ENCODE measurements around the gene PAK4.
"Not testable (repeated sequence)": the region's sequence is repeated elsewhere in the genome, so short reads cannot be mapped to it uniquely, and the experiment has no call there.

PAK4 gene

GRCh38 chr19:39130337-39131254 is 5.0 kb downstream of the PAK4 start:
- DNase-seq (ENCODE audit: low read depth): no peak

DNA sequence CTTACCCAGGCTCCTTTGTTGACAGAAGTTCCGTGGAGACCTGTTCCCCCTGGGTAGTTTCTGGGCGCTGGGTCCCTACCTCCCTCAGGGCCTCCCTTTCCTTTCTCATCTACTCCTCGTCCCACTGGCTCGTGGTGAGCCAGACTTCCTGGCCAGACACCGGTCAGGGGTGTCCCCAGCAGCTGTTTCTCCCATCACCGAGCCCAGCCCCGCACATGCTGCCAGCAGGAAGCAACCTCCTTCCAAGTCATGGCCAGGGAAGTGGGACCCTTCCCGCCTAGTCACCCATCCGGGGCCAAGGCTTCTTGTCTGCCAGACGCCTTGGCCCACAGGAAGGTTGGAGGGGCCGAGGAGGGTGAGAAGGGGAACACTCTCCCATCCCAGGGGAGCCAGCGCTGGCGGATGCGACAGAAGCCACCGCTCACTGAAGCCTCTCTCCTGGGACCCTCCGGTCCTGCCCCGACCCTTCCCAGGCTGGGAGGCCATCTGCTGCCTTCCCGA is 5.7 kb downstream of the PAK4 start:
- no peak for DNase-seq (ENCODE audit: low read depth)

GRCh38 chr19:39132344-39132969 is 6.9 kb downstream of the PAK4 start:
- no peak for DNase-seq (ENCODE audit: low read depth)

GRCh38 chr19:39133431-39134270 is 8.1 kb downstream of the PAK4 start:
- DNase-seq (ENCODE audit: low read depth): no peak

DNA sequence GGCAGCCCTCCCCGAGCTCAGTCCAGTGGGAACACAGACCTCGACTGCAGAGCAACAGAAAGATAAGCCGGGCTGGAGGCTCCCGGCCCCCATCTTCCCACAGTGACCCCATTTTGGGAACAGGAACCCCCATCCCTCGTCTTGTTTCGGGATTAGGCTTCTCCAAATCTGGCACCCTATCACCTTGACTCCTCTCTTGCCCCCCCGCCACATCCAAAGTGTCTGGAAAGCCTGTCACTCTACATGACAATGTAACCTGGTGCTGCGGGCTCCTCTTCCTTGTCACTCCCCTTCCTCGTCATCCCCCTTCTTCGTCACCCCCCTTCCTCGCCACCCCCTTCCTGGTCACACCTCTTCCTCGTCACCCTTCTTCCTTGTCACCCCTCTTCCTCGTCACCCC is 10.1 kb downstream of the PAK4 start:
- no peak for DNase-seq (ENCODE audit: low read depth)

- no peak for DNase-seq (ENCODE audit: low read depth)
Observed at GRCh38 chr19:39136225-39136940, 10.8 kb downstream of the PAK4 start.

DNA sequence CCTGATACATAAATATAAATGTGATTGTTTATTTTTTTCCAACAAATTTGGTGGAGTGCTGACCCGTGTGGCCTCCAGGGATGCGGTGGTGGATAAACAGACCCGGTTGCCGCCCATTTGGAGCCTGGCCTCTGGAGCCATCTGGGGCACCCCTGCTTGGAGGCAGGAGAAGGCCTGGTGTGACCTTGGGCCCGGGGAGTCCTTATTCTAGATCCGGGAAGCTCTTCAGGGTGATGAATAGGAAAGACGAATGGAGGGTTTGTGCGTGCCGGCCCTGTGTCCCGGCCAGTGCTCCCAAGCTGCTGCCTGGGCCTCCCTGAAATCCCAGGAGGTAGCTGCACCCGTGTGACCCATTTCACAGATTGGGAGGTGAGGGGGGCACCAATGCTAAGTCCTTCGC is 11.5 kb downstream of the PAK4 start:
- DNase-seq (ENCODE audit: low read depth): no peak

DNA sequence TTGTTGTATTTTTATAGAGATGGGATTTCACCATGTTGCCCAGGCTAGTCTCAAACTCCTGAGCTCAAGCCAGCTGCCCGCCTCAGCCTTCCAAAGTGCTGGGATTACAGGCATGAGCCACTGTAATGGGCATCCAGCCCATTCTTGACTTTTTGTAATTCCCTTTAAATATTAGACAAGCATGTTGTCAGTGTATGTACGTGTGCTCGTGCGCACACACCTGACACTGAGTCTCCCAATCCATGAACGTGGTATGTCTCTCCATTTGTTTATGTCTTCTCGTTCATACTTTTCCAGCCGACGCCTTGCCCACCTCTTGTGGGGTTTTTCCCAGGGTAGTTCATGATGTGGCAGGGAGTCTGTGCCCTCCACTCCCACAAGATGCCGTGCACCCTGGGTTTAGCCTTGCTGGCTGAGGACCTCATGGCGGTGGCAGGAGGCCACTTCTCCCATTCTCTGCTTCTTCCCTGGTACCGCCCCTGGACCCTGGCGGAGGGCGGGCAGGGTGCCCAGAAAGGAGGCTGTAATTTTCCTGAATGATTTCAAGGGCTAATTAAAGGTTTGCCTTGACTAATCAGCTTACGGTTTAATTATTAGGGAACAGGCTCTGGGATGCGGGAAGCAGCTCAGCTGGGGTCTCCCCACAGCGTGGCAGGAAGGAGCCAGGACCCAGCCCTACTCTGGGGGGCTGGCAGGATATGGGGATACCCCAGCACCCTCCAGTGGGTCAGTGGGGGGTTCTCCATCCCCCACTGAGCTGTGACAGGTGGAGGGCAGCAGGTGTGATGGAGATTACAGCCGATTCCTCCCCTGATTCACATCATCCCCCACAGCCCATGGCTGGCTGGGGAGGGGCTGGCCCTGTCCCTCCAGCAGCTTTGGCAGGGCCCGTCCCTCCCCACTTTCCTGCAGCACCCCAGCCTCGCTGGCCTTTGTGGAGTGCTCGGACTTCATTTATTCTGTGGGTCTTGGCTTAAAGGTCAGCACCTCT is 12.9 kb downstream of the PAK4 start:
- DNase-seq (ENCODE audit: low read depth): no peak

- DNase-seq (ENCODE audit: low read depth): no peak
Observed at GRCh38 chr19:39139305-39139874, 13.8 kb downstream of the PAK4 start.

GRCh38 chr19:39139971-39140453 is 14.4 kb downstream of the PAK4 start:
- DNase-seq (ENCODE audit: low read depth): no peak

- no peak for DNase-seq (ENCODE audit: low read depth)
Observed at GRCh38 chr19:39140594-39140993, 15.0 kb downstream of the PAK4 start.

- no peak for DNase-seq (ENCODE audit: low read depth)
Observed at GRCh38 chr19:39141929-39142328, 16.3 kb downstream of the PAK4 start.

DNA sequence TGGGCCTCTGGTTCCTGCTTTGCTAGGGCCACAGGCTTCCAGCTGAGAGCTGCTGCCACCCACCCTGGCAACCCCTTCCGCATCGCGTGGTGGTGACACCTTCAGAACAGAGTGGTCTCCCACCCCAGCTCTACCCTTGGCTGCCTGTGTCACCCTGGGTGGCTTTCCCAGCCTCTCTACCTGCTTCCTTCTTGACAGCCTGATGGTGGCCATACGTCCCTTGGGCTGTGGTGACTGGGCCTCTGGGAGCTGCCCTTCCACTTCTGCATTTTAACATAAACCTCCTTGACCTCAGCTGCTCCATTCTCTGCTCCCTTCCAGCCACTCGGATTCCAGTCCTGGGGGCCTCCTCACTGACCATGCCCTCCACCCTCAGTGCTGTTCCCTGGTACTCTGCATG is 17.0 kb downstream of the PAK4 start:
- DNase-seq (ENCODE audit: low read depth): no peak

DNA sequence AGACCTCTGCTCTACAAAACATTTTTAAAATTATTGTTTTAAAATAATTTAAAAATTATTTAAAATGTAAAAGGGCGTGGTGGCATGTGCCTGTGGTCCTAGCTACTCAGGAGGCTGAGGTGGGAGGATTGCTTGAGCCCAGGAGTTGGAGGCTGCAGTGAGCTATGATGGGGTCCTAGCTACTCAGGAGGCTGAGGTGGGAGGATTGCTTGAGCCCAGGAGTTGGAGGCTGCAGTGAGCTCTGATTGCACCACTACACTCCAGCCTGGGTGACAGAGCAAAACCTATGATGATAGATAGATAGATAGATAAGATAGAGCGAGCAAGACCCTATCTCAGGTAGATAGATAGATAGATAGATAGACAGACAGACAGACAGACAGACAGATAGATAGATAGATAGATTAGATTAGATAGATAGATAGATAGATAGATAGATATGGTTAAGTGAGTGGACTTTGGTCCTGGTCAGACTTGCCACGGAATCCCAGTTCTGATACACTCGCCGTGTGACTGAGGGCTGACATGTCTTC is 18.2 kb downstream of the PAK4 start:
- DNase-seq (ENCODE audit: low read depth): not testable (repeated sequence)

DNA sequence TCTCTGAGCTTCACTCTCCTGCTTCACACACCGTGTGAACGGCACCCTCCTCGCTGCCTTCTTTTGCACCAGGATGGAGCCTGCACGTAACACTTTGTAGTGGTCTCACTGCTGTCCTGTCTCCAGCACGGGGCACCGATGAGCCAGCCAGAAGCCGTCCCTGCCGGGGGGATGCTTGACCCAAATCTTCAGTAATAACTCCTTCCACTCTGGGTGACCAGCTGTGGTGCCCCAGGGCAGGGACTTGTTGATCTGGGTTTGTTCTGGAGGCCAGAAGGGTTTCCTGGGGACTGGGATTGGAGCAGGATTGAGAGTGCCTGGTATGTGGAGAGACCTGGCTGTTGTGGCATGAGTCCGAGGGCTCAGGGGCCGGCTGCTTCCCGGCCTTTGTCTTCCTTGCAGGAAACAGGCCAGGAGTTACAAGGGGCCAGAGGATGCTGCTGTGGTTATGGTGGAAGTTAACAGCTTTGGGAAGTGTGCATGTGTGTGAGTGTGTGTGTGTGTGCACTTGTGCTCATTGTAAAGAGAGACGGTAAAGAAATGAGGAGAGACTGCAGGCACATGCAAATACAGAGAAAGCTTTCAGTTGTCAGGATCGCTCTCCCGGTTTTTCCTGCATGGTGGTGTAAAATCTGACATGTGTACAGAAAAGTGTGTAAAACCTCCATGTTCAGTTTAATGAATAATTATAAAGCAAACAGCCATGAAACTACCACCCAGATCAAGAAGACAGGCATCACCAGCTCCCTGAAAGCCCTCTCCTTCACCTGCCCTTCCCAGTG is 18.9 kb downstream of the PAK4 start:
- no peak for DNase-seq (ENCODE audit: low read depth)

DNA sequence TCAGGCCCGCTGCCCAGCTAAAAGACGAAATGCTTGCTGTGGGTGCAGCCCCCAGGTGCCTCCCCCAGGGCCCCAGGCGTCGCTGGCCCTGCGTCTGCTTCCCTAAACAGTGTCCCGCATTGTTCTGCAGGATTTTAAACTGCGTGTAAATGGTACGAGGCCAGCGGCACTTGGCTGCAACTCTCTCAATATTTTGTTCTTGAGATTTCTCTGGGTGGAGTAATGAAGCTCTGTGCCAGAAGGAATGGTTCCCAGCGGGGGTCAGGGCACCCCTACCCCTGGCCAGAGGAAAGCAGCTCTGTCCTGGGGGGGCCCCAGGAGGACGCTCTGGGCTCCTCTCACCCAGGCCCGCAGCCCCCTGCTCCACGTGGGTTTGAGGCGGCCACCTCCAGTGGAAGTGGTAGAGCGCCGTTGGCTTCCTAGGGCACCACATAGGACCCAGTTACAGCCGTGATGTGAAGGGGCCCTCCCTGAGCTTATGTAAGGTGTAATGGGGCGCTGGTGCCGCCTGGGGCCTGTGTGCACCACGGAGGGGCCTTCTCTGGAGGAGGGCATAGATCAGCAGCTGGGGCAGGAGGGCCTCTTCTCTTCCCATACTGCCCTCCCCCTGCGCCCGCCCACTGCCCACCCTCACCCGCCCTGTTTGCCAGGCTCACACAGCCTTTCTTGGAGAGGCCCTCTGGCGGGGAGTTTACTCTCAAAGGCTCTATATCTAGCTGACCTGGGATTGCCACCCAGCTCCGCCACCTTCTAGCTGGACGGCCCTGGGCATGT is 19.8 kb downstream of the PAK4 start:
- no peak for DNase-seq (ENCODE audit: low read depth)

- DNase-seq (ENCODE audit: low read depth): no peak
Observed at GRCh38 chr19:39146091-39146490, 20.5 kb downstream of the PAK4 start.

Measured in stimulated activated CD8-positive, alpha-beta memory T cell treated with anti-CD3 and anti-CD28 coated beads, Interleukin-12 subunit alpha, Interleukin-12 subunit beta, amount 100 ng/mL, for 4 hours (primary cell).